GM18870 (cell line): ENCODE results near the gene USH2A.

Experiments used
- ATAC-seq: cut with Tn5 transposase; IDR thresholded peaks from one replicate; pipeline ENCODE4 v1.9.1; 2021; ENCODE audit warnings: moderate library complexity; ENCODE audit not compliant: unreplicated experiment

The USH2A gene

GRCh38 chr1:215661033-215661432 is 762.2 kb downstream of the USH2A start:
- no peak for ATAC-seq

DNA sequence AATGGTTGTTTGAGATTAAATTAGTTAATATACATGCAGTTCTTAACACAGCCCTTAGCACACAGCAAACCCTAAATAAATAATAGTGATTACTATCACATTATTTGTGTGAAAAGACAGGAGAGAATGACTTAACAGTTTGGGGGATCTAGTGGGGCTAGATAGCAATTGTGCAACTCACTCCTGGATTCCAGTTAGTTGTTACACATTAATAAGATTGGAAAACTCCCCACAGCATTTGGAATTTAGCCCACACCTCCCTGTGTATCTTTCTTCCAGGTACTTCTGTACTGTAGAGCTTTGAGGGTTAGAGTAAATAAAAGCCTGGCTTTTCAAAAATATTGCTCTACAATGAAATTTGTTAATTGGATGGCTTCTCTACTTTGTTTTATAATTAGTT is 763.0 kb downstream of the USH2A start:
- no peak for ATAC-seq

DNA sequence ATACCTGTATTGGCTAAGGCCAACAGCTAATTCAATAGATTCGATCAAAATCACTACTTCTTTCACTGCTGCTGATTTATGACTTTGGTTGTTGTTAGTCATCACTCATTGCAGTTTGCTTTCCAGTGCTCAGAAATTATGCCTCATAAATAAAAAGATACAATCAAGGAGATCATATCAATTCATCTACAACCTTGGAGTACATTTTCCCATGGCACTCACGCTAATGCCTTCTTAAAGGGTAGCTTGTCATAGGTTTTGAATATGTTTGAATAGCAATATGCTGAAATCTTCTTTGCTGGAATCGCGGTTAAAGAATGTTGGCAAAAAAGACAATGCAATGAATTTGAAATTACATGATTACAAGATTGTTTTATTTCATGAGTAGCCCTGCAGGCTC is 766.2 kb downstream of the USH2A start:
- ATAC-seq = no peak

DNA sequence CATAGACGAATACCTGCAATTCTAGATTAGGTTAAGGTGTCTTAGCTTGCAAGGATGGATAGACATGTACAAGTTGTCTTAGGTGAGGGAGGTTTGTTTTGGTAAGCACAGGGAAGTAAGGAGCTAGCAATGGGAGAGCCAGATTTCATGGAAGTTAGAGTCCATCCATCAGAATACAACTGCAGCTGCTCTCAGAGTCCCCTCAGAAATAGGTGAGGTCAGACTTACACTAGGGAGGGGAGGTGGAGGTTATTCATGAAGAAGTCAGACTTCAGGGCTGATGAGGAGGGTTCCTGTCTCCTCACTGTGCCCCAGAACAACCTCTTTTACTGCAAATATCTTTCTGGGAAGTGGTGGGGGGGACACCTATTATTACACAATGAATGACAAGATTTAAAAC is 770.9 kb downstream of the USH2A start:
- ATAC-seq = no peak

DNA sequence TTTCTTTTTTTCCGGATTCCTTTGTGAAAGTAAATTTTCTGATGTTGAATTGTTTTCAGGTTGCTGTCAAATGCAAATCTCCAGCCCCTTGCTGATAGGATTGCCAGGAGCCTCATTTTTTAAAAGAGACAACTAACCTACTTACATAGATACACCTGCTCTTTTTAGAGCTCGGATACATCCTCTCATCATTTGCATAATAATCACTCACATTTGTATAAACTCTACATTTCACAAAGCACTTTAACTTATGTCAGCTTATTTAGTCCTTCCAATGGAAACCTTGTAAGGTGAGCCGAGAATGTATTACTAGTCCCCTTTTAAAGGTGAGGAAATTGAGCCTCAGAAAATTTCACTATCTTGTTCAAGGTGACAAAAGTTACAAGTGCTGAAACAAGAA is 771.4 kb downstream of the USH2A start:
- no peak for ATAC-seq

GRCh38 chr1:215650446-215651149 is 772.6 kb downstream of the USH2A start:
- no peak for ATAC-seq

- ATAC-seq = no peak
Observed at GRCh38 chr1:215648957-215649356, 774.3 kb downstream of the USH2A start.

- ATAC-seq = no peak
Observed at GRCh38 chr1:215647738-215648137, 775.5 kb downstream of the USH2A start.

GRCh38 chr1:215645861-215646260 is 777.4 kb downstream of the USH2A start:
- ATAC-seq = no peak

DNA sequence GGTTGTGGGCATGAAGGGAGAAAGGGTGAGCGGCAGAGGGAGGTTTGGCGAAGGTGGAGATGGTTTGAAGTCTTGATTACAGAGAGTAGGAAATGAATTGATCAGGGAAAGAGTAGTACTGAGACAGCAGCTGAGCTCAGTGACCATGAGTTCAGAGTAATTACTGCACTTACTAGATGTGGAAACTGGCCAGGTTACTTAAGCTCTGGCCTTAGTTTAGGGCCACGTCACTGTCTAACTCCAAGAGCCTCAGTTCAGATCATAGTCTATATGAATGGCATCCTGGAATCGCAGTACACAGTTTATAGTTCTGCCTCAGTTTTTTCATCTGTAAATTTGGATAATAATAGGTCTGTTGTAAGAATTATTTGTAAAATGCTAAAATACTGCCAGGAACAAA is 778.1 kb downstream of the USH2A start:
- ATAC-seq = no peak

DNA sequence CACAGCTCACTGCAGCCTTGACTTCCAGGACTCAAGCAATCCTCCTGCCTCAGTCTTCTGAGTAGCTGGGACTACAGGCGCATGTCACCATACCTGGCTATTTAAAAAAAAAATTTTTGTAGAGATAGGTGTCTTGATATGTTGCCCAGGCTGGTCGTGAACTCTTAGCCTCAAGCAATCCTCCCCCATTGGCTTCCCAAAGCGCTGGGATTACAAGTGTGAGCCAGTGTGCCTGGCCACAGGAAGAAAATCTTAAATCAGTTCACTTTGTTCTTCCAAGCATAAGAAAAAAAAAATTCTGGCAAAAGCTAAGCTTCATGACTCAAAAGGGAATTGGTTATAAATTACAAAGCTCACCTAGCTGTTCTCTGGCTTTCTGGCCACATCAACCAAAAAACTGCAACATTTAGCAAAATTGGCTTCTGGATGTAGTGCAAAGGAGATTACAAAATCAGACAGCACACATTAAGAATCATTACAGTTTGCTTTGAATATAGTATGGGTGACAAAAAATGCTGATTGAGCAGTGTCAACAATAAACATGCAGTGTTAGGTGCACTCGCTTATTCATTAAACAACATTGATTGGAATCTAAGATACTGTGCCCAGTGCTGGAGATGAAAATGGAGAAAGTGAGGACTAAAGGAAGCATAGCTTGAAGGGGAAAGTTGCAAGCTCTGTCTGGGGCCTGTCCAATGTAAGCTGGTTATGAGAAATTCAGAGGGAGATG is 779.5 kb downstream of the USH2A start:
- ATAC-seq = no peak

GRCh38 chr1:215640429-215641148 is 782.7 kb downstream of the USH2A start:
- no peak for ATAC-seq

DNA sequence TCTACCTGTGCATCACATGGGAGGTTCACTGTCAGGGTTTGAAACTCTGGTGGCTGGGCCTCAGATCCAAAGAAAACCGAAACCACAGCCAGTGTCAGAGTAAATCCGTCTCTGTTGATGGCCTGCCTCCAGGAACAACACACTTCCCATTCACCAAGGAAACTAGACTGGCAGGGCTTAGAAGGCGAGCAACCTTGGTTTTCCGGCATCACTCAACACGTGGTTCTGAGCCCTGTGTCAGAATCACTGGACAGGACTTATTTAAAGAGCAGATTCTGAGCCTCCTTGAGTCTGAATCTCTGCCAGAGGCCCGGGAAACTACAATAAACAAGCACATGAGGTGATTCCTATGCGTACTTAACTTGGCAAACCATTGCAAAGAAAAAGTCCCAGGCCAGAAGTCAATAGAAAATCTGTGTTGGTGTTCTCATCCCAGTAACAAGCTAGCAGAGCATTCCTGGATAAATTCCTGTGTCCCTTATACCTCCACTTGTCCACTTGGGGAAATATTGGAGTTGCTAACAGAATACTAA is 786.1 kb downstream of the USH2A start:
- no peak for ATAC-seq

DNA sequence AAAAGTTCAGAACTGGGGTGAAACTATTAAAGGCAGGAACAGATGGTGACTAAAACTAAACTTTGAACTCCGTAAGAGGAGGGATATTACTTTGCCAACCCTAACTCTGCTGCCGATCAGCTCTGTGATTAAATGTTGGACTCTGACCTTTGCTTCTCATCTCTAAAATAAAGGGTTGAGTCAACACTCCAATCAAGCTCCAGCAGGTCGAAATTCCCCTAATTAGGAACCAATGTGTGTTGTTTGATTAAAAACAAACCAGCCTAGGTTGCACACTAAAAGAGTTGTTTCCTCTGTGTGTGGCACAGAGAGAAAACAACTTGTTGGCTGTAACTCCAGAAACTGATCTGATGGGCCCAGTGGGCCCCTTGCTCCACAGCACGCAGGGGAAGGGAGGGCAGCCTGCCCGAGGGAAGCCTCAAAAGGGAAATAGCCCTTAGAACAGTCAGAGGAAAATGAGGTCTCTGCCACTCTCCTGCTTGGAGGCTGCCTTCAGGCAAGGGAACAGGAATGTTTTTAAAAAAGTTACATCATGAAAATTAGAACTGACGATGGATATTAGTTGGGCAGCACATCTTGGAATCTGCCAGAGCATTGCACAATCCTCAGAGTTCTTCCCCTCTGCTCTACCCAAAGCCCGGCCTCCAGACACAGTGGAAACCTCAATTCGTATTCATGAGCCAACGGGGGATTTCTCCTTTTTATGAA is 786.8 kb downstream of the USH2A start:
- ATAC-seq = no peak

DNA sequence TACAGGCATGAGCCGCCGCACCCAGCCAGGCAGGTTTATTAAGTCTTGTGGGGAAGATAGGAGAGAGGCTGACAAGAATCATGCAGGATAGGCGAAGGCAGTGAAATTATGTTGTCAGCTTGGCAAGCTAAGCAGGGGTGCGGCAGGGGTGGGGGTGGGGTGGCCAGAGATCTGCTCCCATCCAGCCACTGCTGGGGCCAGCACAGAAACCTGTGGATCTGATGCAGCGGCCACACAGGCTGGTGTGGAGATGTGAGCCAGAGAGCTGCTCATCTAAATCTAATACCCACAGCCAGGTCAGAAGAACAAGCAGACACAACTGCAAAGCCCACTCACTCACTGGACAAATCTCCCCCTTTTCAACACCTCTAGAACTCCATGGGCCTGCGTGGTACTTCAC is 787.4 kb downstream of the USH2A start:
- ATAC-seq = no peak

- no peak for ATAC-seq
Observed at GRCh38 chr1:215631489-215631888, 791.8 kb downstream of the USH2A start.

GRCh38 chr1:215631040-215631439 is 792.2 kb downstream of the USH2A start:
- no peak for ATAC-seq

DNA sequence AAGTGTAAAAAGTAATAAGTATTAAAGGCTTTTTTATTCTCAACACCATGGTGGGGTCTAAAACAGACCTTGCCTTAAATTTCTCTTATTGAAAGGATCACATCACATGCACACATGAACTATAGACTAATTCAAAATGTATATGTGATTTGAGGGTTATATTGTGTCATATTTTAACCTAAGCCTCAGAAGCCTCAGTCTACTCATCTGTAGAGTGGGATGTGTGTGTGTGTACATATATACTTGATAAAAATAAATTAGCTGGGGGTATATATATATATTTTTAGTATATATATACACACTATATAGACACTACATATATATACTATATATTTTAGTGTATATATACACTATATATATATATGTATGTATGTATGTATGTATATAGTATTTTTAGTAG is 797.3 kb downstream of the USH2A start:
- no peak for ATAC-seq

DNA sequence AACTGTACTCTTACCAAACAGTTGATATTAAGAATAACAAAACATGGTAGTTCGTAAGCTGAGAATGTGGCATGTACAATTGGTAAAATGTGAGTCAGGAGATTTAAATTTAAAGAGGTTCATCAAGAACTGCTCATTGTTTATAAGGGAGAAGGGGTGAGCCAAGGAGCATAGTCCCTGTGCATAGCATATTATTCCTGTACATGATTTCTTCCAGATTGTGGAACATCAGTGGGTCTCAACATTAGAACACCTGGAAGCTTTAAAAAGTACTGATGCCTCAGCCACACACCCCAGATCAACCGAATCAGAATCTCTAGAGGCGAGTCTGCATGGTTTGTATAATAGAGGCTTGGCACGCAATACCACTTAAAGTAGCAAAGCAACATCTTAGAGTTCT is 800.1 kb downstream of the USH2A start:
- no peak for ATAC-seq

- no peak for ATAC-seq
Observed at GRCh38 chr1:215617979-215618378, 805.3 kb downstream of the USH2A start.

GRCh38 chr1:215612391-215612790 is 810.9 kb downstream of the USH2A start:
- ATAC-seq = no peak
